Duodenal mucosa (tissue), 2 donors: ENCODE data around the gene TBC1D1.
"Not testable (repeated sequence)": the region's sequence is repeated elsewhere in the genome, so short reads cannot be mapped to it uniquely, and the experiment has no call there.

Experiments used
- H3K27ac ChIP-seq: one replicate; pipeline ENCODE4 v1.7.0; 2013; ENCODE audit warnings: low read depth, low read length
- H3K27me3 ChIP-seq, 2 donors: one replicate each; pipeline ENCODE4 v1.7.0; 2013; ENCODE audit warnings: low read length in 2 of 2, control low read depth in 1 of 2; ENCODE audit not compliant: insufficient read depth in 2 of 2, control insufficient read depth in 1 of 2
- H3K36me3 ChIP-seq, 2 donors: one replicate each; pipeline ENCODE4 v1.7.0; 2013; ENCODE audit warnings: low read length in 2 of 2, control low read depth in 1 of 2; ENCODE audit not compliant: insufficient read depth in 2 of 2, control insufficient read depth in 1 of 2
- H3K4me1 ChIP-seq, 2 donors: one replicate each; pipeline ENCODE4 v1.7.0; 2013; ENCODE audit warnings: low read length in 2 of 2, control low read depth in 1 of 2; ENCODE audit not compliant: insufficient read depth in 2 of 2, control insufficient read depth in 1 of 2
- H3K4me3 ChIP-seq, 2 donors: one replicate each; pipeline ENCODE4 v1.7.0; 2013; ENCODE audit warnings: low read length in 2 of 2, low read depth in 1 of 2
- H3K9ac ChIP-seq, 2 donors: one replicate each; pipeline ENCODE4 v1.7.0; 2013; ENCODE audit warnings: low read length in 2 of 2, low read depth in 1 of 2
- H3K9me3 ChIP-seq, 2 donors: one replicate each; pipeline ENCODE4 v1.7.0; 2013; ENCODE audit warnings: low read length in 2 of 2, control low read depth in 1 of 2; ENCODE audit not compliant: control insufficient read depth in 1 of 2

The TBC1D1 gene

GRCh38 chr4:37918653-37919052 is 27.8 kb downstream of the TBC1D1 start:
- Histone ChIP-seq H3K9ac (no peak overlapping the region), H3K36me3 (no peaks in the 10 kb centered on the region), H3K27ac (no peak overlapping the region), H3K4me3 (no peak overlapping the region), H3K9me3 (no peaks in the 10 kb centered on the region), H3K27me3 (no peaks in the 10 kb centered on the region), H3K4me1 (no peaks in the 10 kb centered on the region)

DNA sequence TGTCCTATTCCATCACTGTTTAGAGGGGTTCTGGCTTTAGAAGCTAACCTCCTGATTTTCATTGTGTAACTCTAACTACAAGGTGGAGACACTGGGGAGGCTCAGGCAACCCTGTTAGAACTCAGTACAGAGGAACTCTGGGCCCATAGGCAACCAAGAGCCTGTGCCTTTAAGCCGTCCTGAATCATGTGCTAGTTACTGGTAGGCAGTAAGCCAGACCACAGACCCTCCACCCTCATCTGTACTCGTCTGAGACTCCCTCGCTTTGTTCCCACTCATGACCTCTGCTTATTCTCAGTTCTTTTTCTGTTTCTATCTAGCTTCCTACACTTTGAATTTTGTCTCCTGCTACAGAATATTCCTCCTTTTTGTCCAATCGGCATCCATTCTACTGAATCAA is 31.4 kb downstream of the TBC1D1 start:
- Histone ChIP-seq H3K9ac (no peak overlapping the region), H3K4me3 (no peak overlapping the region), H3K36me3 (no peaks in the 10 kb centered on the region), H3K27ac (no peak overlapping the region), H3K27me3 (no peaks in the 10 kb centered on the region), H3K9me3 (no peaks in the 10 kb centered on the region), H3K4me1 (no peaks in the 10 kb centered on the region)

- H3K9me3 ChIP-seq, H3K36me3 ChIP-seq, H3K9ac ChIP-seq, H3K4me3 ChIP-seq, H3K4me1 ChIP-seq, H3K27me3 ChIP-seq, H3K27ac ChIP-seq: not testable (repeated sequence)
These were observed 32.2 kb downstream of the TBC1D1 start for GRCh38 chr4:37923089-37923488.

GRCh38 chr4:37924946-37925345 is 34.1 kb downstream of the TBC1D1 start:
- H3K9me3 ChIP-seq = no peaks in the 10 kb centered on the region
- H3K27me3 ChIP-seq = no peaks in the 10 kb centered on the region
- H3K27ac ChIP-seq = no peak overlapping the region
- H3K36me3 ChIP-seq = no peaks in the 10 kb centered on the region
- no peak overlapping the region for H3K4me3 ChIP-seq
- H3K9ac ChIP-seq = no peak overlapping the region
- H3K4me1 ChIP-seq = no peaks in the 10 kb centered on the region

GRCh38 chr4:37927434-37927833 is 36.5 kb downstream of the TBC1D1 start:
- Histone ChIP-seq H3K4me3 (no peak overlapping the region), H3K4me1 (no peaks in the 10 kb centered on the region), H3K27ac (no peak overlapping the region), H3K9ac (no peak overlapping the region), H3K27me3 (no peaks in the 10 kb centered on the region), H3K36me3 (no peaks in the 10 kb centered on the region), H3K9me3 (no peaks in the 10 kb centered on the region)

DNA sequence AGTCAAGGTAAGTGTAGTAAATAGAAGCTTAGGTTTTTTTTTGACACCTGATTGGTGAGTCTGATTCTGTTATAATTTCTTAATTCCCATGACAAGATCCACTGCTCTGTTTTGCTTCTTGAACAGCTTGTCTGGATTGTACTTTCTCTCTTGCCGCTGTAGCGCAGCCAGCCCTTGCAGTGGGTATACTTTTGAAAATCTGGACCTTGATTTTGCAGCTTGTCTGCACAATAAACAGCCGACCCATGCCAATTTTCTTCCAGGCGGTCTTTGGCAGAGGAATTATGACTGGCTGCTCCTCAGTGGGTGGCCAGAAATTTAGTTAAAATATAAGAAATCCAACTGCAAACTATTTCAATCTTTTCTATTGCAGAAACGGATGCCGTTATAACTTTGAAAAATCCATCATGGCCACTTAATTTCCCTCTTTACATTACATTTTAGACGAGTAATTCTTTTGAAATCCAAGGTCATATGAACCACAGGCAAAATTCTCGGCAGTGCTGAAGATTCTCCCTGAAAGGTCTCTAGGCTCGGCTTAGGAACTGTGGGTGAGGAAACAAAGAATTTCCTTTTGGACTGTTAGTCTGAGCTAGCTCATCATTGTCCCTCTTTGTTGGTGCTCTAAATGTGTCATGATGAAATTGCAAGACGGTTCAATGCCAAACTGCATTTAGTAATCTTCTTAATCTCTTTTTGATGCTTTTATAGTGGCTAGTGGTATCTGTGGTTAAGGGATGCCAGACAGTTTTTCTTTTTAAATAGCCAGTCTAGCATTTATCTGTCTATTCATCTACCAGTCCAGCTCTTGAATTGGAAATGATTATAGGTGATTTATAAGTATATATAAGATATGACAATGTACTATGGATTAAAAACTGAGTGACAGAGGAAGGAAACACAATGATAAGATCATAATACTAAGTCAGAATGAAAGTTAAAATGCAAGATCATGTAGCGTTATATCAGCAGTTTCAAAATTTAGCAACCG is 37.8 kb downstream of the TBC1D1 start:
- H3K4me3 ChIP-seq = no peak overlapping the region
- no peaks in the 10 kb centered on the region for H3K4me1 ChIP-seq
- H3K27ac ChIP-seq = no peak overlapping the region
- H3K9me3 ChIP-seq = no peaks in the 10 kb centered on the region
- H3K27me3 ChIP-seq = no peaks in the 10 kb centered on the region
- no peak overlapping the region for H3K9ac ChIP-seq
- no peaks in the 10 kb centered on the region for H3K36me3 ChIP-seq

DNA sequence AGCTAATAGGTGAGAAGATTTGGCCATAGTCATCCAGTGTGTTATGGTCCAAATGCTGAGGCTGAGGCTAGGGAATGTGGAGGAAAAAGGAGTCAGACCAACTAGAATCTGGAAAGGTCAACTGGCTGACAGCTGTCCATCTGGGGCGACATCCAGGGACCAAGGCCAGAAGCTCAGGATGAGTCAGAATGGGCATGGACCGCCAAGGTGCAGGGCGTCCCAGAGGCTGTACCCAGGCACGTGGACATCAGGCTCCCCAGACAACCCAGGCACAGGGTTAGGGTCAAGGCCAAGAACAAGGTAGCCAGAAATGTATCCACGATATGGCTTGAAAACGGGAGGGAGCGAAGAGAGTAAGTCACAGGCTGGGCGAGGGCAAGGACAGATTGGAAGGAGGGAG is 43.2 kb downstream of the TBC1D1 start:
- no peaks in the 10 kb centered on the region for H3K27me3 ChIP-seq
- no peak overlapping the region for H3K9ac ChIP-seq
- H3K36me3 ChIP-seq = no peaks in the 10 kb centered on the region
- H3K27ac ChIP-seq = no peak overlapping the region
- no peak overlapping the region for H3K4me3 ChIP-seq
- H3K9me3 ChIP-seq = no peaks in the 10 kb centered on the region
- no peaks in the 10 kb centered on the region for H3K4me1 ChIP-seq

DNA sequence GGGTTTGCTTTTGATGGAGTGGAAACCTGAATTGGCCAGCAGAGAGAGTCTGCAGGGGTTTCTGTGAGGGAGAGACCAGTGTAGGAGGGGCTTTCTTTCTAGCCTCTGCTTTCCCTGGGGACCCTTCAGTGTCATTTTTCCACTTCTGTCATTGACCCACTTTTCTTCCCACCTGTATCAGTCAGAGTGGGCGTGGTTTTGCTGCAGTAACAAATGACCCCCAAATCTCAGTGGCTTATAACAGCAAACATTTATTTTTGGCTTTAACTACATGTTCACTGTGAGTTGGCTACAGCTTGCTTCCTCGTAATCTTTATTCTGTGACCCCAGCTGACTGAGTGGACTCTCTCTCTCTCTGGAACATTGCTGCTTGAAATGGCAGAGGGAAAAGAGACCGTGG is 43.7 kb downstream of the TBC1D1 start:
- Histone ChIP-seq H3K27ac (no peak overlapping the region), H3K36me3 (no peaks in the 10 kb centered on the region), H3K4me3 (no peak overlapping the region), H3K27me3 (no peaks in the 10 kb centered on the region), H3K4me1 (no peaks in the 10 kb centered on the region), H3K9ac (no peak overlapping the region), H3K9me3 (no peaks in the 10 kb centered on the region)

GRCh38 chr4:37935026-37935425 is 44.1 kb downstream of the TBC1D1 start:
- H3K4me3 ChIP-seq = no peak overlapping the region
- H3K9me3 ChIP-seq = no peaks in the 10 kb centered on the region
- H3K27me3 ChIP-seq = no peaks in the 10 kb centered on the region
- no peak overlapping the region for H3K9ac ChIP-seq
- H3K27ac ChIP-seq = no peak overlapping the region
- no peaks in the 10 kb centered on the region for H3K4me1 ChIP-seq
- H3K36me3 ChIP-seq = no peaks in the 10 kb centered on the region

- H3K4me3 ChIP-seq = no peak overlapping the region
- no peaks in the 10 kb centered on the region for H3K4me1 ChIP-seq
- no peak overlapping the region for H3K9ac ChIP-seq
- H3K27me3 ChIP-seq = no peaks in the 10 kb centered on the region
- H3K9me3 ChIP-seq = no peaks in the 10 kb centered on the region
- no peaks in the 10 kb centered on the region for H3K36me3 ChIP-seq
- no peak overlapping the region for H3K27ac ChIP-seq
These were observed 46.1 kb downstream of the TBC1D1 start for GRCh38 chr4:37936889-37937498.
